ENCODE measurements around the gene FBXW5. TPM values are rescaled to one million over a fixed set of nuclear protein-coding genes. Genes with fewer than 3 reads are reported as not detected.

The FBXW5 gene
- total RNA-seq, 1 experiment from 2014 or later: 88.0 TPM

DNA sequence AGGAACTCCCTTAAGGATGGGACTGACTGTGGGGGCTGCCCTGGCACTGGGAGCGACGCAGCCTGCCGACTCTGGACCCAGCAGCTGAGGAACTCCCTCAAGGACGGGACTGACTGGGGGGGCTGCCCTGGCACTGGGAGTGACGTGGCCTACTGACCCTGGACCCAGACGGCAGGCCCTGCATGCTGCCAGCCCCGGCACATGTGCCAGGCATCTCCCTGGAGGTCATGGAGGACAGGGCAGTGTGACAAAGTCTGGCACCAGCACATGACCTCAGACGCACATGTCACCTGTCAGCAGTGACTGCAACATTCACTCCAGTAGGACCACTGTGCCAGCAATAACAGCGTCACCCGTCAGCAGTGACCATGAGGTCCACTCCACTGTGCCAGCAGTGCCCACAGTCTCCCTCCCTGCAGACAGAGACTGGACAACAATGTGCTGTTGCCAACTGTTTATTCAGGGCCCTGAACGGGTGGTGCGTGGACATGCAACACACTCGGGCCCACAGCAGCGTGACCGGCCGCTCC is 4.5 kb downstream of the FBXW5 start:
- Histone ChIP-seq H3K27me3 (ENCODE audit: insufficient read depth, low read length) (no peaks in the 10 kb centered on the region), H3K4me1 (ENCODE audit: control insufficient read depth in 1 of 2, insufficient read depth in 2 of 2, low read length in 2 of 2) (peaks cover 7 to 14% of the 10 kb centered on the region in 2 experiments; a peak in 3 of 4 replicates), H3K4me2 (ENCODE audit: low read length) (no peak overlapping the region), H3K9me2 (ENCODE audit: insufficient read depth) (no peaks in the 10 kb centered on the region), H4K20me1 (ENCODE audit: insufficient read depth) (no peaks in the 10 kb centered on the region), H3K9me3 (ENCODE audit: control insufficient read depth in 1 of 2, insufficient read depth in 1 of 2, low read depth in 1 of 2, low read length in 2 of 2) (no peaks in the 10 kb centered on the region), H2AFZ (ENCODE audit: low read depth, low read length, poor library complexity, severe bottlenecking) (no peak overlapping the region), H3K4me3 (replicated peaks in 1 of 2; ENCODE audit: low read depth in 1 of 2, low read length in 2 of 2) (no peak overlapping the region), H3K9ac (ENCODE audit: low read length) (no peak overlapping the region), H3K79me2 (ENCODE audit: insufficient read depth, low read length) (peaks cover 20% of the 10 kb centered on the region), H3K27ac (ENCODE audit: low read depth, low read length) (no peak overlapping the region), H3K36me3 (ENCODE audit: control insufficient read depth in 1 of 2, insufficient read depth in 2 of 2, low read length in 2 of 2) (peaks cover 12 to 15% of the 10 kb centered on the region in 2 experiments; a peak in 3 of 4 replicates)
- no TSS peak for BruUV-seq (replicated peaks)
- ChIA-PET CTCF (no interaction called here), RAD21 (ENCODE audit: low non-redundant PET in 1 of 2, low total read pairs in 2 of 2, uncharacterized antibody in 2 of 2, unreplicated experiment in 2 of 2) (no interaction called here), POLR2A (no interaction called here)
- peak; percentile 47 for TF ChIP-seq POLR2AphosphoS5 (IDR thresholded peaks at IDR 0.05; ENCODE audit: low read depth, low read length)
- no peak for TF ChIP-seq SIN3A (IDR thresholded peaks at IDR 0.05; ENCODE audit: low read depth)
- TF ChIP-seq ELF1 (IDR thresholded peaks at IDR 0.05; ENCODE audit: borderline replicate concordance, low read depth): no peak
- TF ChIP-seq RAD21 (IDR thresholded peaks at IDR 0.05; ENCODE audit: low read depth): no peak
- TF ChIP-seq ZFX (IDR thresholded peaks at IDR 0.05): no peak
- no peak for DNase-seq (ENCODE audit: low read depth, low spot score)
- no peak for ATAC-seq
- intact Hi-C loops (cut with micrococcal nuclease): loop anchor here (5.0 to 10.0 kb wide), 2 partner anchors 95 to 153 kb away; partner anchors contain the start of genes AJM1 and PHPT1

DNA sequence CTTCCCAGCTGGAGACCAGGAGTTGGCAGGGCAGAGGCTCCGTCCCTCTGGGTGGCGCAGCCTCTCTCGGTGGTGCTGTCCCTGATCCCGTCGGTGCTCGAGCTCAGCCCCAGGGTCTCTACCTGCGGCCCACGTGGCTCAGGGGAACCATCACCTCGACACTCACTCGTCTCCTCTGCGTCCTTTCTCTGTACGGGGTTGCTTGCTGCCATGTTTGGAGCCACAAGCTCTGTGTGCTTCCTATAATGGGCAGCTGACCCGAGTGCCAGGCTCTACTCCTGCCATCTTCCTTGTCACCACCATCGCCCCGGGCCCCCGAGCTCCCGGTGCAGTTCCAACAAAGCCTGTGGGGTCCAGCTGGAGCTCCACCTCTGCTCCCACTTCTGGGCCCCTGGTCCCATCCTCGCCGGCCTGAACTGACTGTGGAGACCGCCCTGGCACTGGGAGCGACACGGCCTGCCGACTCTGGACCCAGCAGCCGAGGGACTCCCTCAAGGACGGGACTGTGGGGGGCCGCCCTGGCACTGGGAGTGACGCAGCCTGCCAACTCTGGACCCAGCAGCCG is 5.0 kb downstream of the FBXW5 start:
- no peak for DNase-seq (ENCODE audit: low read depth, low spot score)
- POLR2A ChIA-PET: no interaction called here
- H3K9ac ChIP-seq (ENCODE audit: low read length): no peak overlapping the region
- H3K79me2 ChIP-seq (ENCODE audit: insufficient read depth, low read length): peaks cover 20% of the 10 kb centered on the region
- no peak for ATAC-seq
- no peak overlapping the region for H3K4me3 ChIP-seq (replicated peaks in 1 of 2; ENCODE audit: low read depth in 1 of 2, low read length in 2 of 2)
- H3K4me1 ChIP-seq (ENCODE audit: control insufficient read depth in 1 of 2, insufficient read depth in 2 of 2, low read length in 2 of 2): peaks cover 4 to 10% of the 10 kb centered on the region in 2 experiments; a peak in 2 of 4 replicates
- peaks cover 12 to 15% of the 10 kb centered on the region in 2 experiments; a peak in 3 of 4 replicates for H3K36me3 ChIP-seq (ENCODE audit: control insufficient read depth in 1 of 2, insufficient read depth in 2 of 2, low read length in 2 of 2)
- no peak overlapping the region for H2AFZ ChIP-seq (ENCODE audit: low read depth, low read length, poor library complexity, severe bottlenecking)
- CTCF ChIA-PET: no interaction called here
- no peaks in the 10 kb centered on the region for H4K20me1 ChIP-seq (ENCODE audit: insufficient read depth)
- H3K27me3 ChIP-seq (ENCODE audit: insufficient read depth, low read length): no peaks in the 10 kb centered on the region
- no peaks in the 10 kb centered on the region for H3K9me3 ChIP-seq (ENCODE audit: control insufficient read depth in 1 of 2, insufficient read depth in 1 of 2, low read depth in 1 of 2, low read length in 2 of 2)
- TF ChIP-seq SIN3A (IDR thresholded peaks at IDR 0.05; ENCODE audit: low read depth): no peak
- TF ChIP-seq EZH2phosphoT487 (IDR thresholded peaks at IDR 0.05; ENCODE audit: borderline replicate concordance): no peak
- H3K4me2 ChIP-seq (ENCODE audit: low read length): no peak overlapping the region
- no peak overlapping the region for H3K27ac ChIP-seq (ENCODE audit: low read depth, low read length)
- RAD21 ChIA-PET (ENCODE audit: low non-redundant PET in 1 of 2, low total read pairs in 2 of 2, uncharacterized antibody in 2 of 2, unreplicated experiment in 2 of 2): no interaction called here
- H3K9me2 ChIP-seq (ENCODE audit: insufficient read depth): no peaks in the 10 kb centered on the region
- intact Hi-C loops (cut with micrococcal nuclease): no loop called here
- BruUV-seq (replicated peaks): no TSS peak

Measured in HCT116 (cell line).